ENCODE results near the gene DENND2C. TPM values are rescaled to one million over a fixed set of nuclear protein-coding genes. Genes with fewer than 3 reads are reported as not detected.

Gene DENND2C
- total and polyA plus RNA-seq, 2 of the 13 experiments (the other 11 are each of a cell fraction or from before 2014, with no cell fraction given), result 0.08 to 0.33 TPM

- WGBS (ENCODE audit: low lambda C conversion rate), result 10% methylated on average over 4 of the region's 4 CpGs
- Histone ChIP-seq H3K27ac (ENCODE audit: extremely low read length, insufficient read depth, low read length) (no peak overlapping the region), H3K9me3 (ENCODE audit: low read length) (no peaks in the 10 kb centered on the region), H4K20me1 (ENCODE audit: insufficient read depth, low read length) (no peaks in the 10 kb centered on the region), H2AFZ (ENCODE audit: low read length) (no peak overlapping the region), H3K9ac (ENCODE audit: insufficient read depth, low read depth, low read length) (no peak overlapping the region), H3K36me3 (replicated peaks in 1 of 2; ENCODE audit: control insufficient read depth in 1 of 2, insufficient read depth in 2 of 2, low read length in 2 of 2) (no peaks in the 10 kb centered on the region), H3K79me2 (ENCODE audit: insufficient read depth, low read length) (no peaks in the 10 kb centered on the region), H3K4me3 (replicated peaks in 1 of 3; ENCODE audit: insufficient read depth in 1 of 3, low read depth in 2 of 3, low read length in 3 of 3) (no peak overlapping the region), H3K4me1 (ENCODE audit: insufficient read depth, low read length) (peaks cover 27% of the 10 kb centered on the region), H3K4me2 (ENCODE audit: low read depth, low read length) (0 out of 2 replicates have a peak overlapping the region, but pooled peaks have one; percentile 6), H3K27me3 (ENCODE audit: control insufficient read depth in 1 of 2, insufficient read depth in 2 of 2, low read length in 2 of 2) (no peaks in the 10 kb centered on the region)
- ChIA-PET POLR2A (no interaction called here), CTCF (ENCODE audit: low intra/inter-chr PET ratio, low total read pairs) (no interaction called here)
- DNase-seq (ENCODE audit: low spot score) (no peak), FAIRE-seq (no peak), ATAC-seq (no peak)
- TF ChIP-seq THAP11 (CRISPR knock-in tag; IDR thresholded peaks at IDR 0.05), result no peak
- no peak for TF ChIP-seq ZGPAT (CRISPR knock-in tag; IDR thresholded peaks at IDR 0.05)
- peak; percentile 29; the same call in 1 of the 2 replicates for TF ChIP-seq CEBPB (IDR thresholded peaks at IDR 0.05; ENCODE audit: borderline replicate concordance, low read depth, low read length)
- intact Hi-C loops (cut with micrococcal nuclease; ENCODE audit: unreplicated experiment), result no loop called here
- in situ Hi-C loops (cut with HindIII; ENCODE audit: extremely low pct_ligation_motif_present, low pct_unique_long_range_greater_than_20kb), result no loop called here
- BruUV-seq (replicated peaks), result no TSS peak
These were observed 120.7 kb downstream of the DENND2C start for GRCh38 chr1:114549137-114549536.

GRCh38 chr1:114547076-114547475 is 122.8 kb downstream of the DENND2C start:
- Histone ChIP-seq H3K27me3 (ENCODE audit: control insufficient read depth in 1 of 2, insufficient read depth in 2 of 2, low read length in 2 of 2) (no peaks in the 10 kb centered on the region), H2AFZ (ENCODE audit: low read length) (no peak overlapping the region), H3K79me2 (ENCODE audit: insufficient read depth, low read length) (no peaks in the 10 kb centered on the region), H3K27ac (ENCODE audit: extremely low read length, insufficient read depth, low read length) (no peak overlapping the region), H3K4me3 (replicated peaks in 1 of 3; ENCODE audit: insufficient read depth in 1 of 3, low read depth in 2 of 3, low read length in 3 of 3) (no peak overlapping the region), H3K9me3 (ENCODE audit: low read length) (no peaks in the 10 kb centered on the region), H4K20me1 (ENCODE audit: insufficient read depth, low read length) (no peaks in the 10 kb centered on the region), H3K4me1 (ENCODE audit: insufficient read depth, low read length) (peaks cover 27% of the 10 kb centered on the region), H3K9ac (ENCODE audit: insufficient read depth, low read depth, low read length) (no peak overlapping the region), H3K36me3 (replicated peaks in 1 of 2; ENCODE audit: control insufficient read depth in 1 of 2, insufficient read depth in 2 of 2, low read length in 2 of 2) (no peaks in the 10 kb centered on the region), H3K4me2 (ENCODE audit: low read depth, low read length) (no peak overlapping the region)
- in situ Hi-C loops (cut with HindIII; ENCODE audit: extremely low pct_ligation_motif_present, low pct_unique_long_range_greater_than_20kb), result no loop called here
- TF ChIP-seq CBX2 (IDR thresholded peaks at IDR 0.05; ENCODE audit: low read depth, low read length), result no peak
- TF ChIP-seq CBX2 (CRISPR knock-in tag; IDR thresholded peaks at IDR 0.05; ENCODE audit: low read depth), result no peak
- TF ChIP-seq HCFC1 (IDR thresholded peaks at IDR 0.05; ENCODE audit: low read depth, low read length), result no peak
- no peak for TF ChIP-seq RARA (CRISPR knock-in tag; IDR thresholded peaks at IDR 0.05)
- TF ChIP-seq ZNF20 (CRISPR knock-in tag; IDR thresholded peaks at IDR 0.05), result no peak
- TF ChIP-seq ZNF230 (CRISPR knock-in tag; IDR thresholded peaks at IDR 0.05), result no peak
- TF ChIP-seq ZNF432 (CRISPR knock-in tag; IDR thresholded peaks at IDR 0.05; ENCODE audit: borderline replicate concordance), result no peak
- TF ChIP-seq TP53 (CRISPR knock-in tag; conservative IDR thresholded peaks at IDR 0.05), result no peak
- TF ChIP-seq KAT2B (IDR thresholded peaks at IDR 0.05; ENCODE audit: borderline replicate concordance, low read depth, low read length), result no peak
- TF ChIP-seq ZBTB39 (CRISPR knock-in tag; IDR thresholded peaks at IDR 0.05), result no peak
- TF ChIP-seq ZNF781 (CRISPR knock-in tag; IDR thresholded peaks at IDR 0.05; ENCODE audit: borderline replicate concordance, not compliant biosample characterization), result no peak
- TF ChIP-seq TCF7L2 (IDR thresholded peaks at IDR 0.05; ENCODE audit: low read depth, low read length), result no peak
- POLR2A ChIA-PET, result no interaction called here
- no peak for FAIRE-seq
- no peak for DNase-seq (ENCODE audit: low spot score)
- intact Hi-C loops (cut with micrococcal nuclease; ENCODE audit: unreplicated experiment), result no loop called here
- no peak for ATAC-seq
- no TSS peak for BruUV-seq (replicated peaks)
- CTCF ChIA-PET (ENCODE audit: low intra/inter-chr PET ratio, low total read pairs), result no interaction called here
- WGBS (ENCODE audit: low lambda C conversion rate), result 25% methylated on average over 1 of the region's 1 CpG
